ENCODE measurements around the gene FOXP2.

Gene FOXP2

DNA sequence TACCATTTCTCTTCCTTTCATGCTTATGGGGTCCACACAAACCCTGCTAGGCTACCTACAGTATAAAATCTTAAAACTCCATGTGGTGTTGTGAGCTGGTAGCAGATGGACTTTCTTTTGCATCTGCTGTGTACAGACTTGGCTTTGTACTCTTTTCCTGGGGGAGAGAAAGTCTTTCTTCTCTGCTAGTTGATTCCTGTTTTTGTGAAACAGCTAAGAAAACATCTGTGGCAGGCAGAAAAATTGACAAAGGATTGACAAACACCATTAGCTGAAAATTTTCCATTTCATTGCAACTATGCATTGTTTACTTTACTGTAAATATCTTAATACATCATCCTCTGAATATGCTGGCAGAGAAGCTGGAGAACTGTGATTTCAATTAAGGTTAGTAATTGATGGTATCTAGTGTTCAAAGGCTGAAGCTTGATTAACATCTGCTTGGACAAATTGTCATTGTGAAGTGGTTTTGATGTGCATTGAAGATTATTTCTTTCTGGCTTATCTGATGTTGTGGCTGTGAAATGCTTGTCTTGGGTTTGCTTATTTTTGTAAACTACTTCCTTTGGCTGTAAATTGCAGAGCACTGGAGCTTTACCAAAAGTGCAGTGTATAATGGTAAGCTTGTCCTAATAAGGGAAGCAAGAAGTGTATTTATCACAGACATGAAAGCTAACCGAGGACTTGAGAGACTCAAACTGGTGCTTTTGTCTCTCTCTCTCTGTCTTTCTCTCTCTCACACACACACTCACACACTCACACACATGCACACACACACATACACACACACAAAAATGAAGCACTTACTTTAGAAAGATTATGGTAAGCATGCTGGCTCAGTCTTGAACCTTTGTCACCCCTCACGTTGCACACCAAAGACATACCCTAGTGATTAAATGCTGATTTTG, at the start of gene FOXP2:
Gene FOXP2, plus strand, starts transcription at position 660 of the 908 bp plus-strand sequence. CDS start 11,697 bp downstream, outside the sequence.
- Histone ChIP-seq H3K9ac (ENCODE audit: low read length) (no peak within 1 kb of the TSS), H3K9me2 (ENCODE audit: low read depth, low read length) (no peaks in the 10 kb centered on the region), H3K36me3 (ENCODE audit: insufficient read depth, low read length) (no peaks in the 10 kb centered on the region), H3K27ac (ENCODE audit: low read depth, low read length, poor library complexity, severe bottlenecking) (no peak within 1 kb of the TSS), H3K9me3 (ENCODE audit: low read length) (no peaks in the 10 kb centered on the region), H3K4me1 (ENCODE audit: insufficient read depth, low read length, severe bottlenecking) (no peaks in the 10 kb centered on the region), H4K20me1 (ENCODE audit: insufficient read depth, low read length) (no peaks in the 10 kb centered on the region), H3K79me2 (ENCODE audit: insufficient read depth, low read length) (no peaks in the 10 kb centered on the region), H3K4me2 (ENCODE audit: low read length) (no peak within 1 kb of the TSS), H3K27me3 (ENCODE audit: insufficient read depth, low read length) (no peaks in the 10 kb centered on the region), H3K4me3 (ENCODE audit: low read depth, low read length, poor library complexity, severe bottlenecking) (no peak within 1 kb of the TSS), H2AFZ (ENCODE audit: low read length) (no peak within 1 kb of the TSS), H3F3A (ENCODE audit: insufficient read depth, low read length) (no peaks in the 10 kb centered on the region)
- TF ChIP-seq EZH2 (IDR thresholded peaks at IDR 0.05; ENCODE audit: borderline replicate concordance, low read length) (no peak), CTCF (IDR thresholded peaks at IDR 0.05; ENCODE audit: low read length) (no peak)

DNA sequence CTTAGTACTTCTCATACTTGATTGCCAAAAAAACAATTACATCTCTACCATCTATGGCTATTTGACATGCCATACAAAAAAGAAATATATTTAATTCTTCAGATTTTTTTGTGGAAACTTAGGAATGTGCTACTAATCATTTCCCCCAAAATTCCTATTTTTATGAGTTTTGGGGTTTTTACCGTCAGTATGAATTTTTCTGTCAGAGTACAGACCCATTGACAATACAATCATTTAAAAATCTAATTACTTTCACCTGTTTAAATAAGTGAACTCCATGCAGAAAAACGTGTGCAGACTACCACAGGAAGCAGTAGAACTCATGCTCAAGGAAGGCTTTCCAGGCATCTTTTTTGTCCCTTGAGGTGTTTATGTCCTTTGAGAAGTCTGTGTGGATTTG, 48.8 kb upstream of the FOXP2 start:
- Histone ChIP-seq H3K4me2 (ENCODE audit: low read length) (no peak overlapping the region), H3K4me1 (ENCODE audit: insufficient read depth, low read length, severe bottlenecking) (no peaks in the 10 kb centered on the region)

DNA sequence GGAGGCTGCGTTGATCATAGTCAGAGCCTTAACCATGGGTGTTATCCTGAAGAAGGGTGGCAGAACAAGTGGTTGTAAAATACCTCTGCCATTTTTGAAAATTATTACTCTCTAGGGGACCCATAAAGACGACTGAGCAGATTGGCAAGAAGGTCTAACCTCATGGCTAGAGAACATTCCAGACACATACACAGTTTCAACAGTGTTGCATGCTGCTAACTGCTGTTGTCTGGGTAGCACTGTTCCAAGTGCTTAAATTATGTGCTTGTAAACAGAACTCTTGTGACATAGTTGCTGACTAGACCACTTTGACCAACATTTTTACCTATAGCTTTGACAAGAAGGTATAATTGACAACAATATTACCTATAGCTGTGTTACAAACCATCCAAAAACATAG, 46.1 kb upstream of the FOXP2 start:
- TF ChIP-seq CTCF (IDR thresholded peaks at IDR 0.05; ENCODE audit: low read length): no peak
- no peak for TF ChIP-seq EZH2 (IDR thresholded peaks at IDR 0.05; ENCODE audit: borderline replicate concordance, low read length)
- Histone ChIP-seq H2AFZ (ENCODE audit: low read length) (no peak overlapping the region), H3K4me2 (ENCODE audit: low read length) (no peak overlapping the region), H3K79me2 (ENCODE audit: insufficient read depth, low read length) (no peaks in the 10 kb centered on the region), H3K9ac (ENCODE audit: low read length) (no peak overlapping the region), H3K9me3 (ENCODE audit: low read length) (no peaks in the 10 kb centered on the region), H3F3A (ENCODE audit: insufficient read depth, low read length) (no peaks in the 10 kb centered on the region), H3K4me1 (ENCODE audit: insufficient read depth, low read length, severe bottlenecking) (no peaks in the 10 kb centered on the region), H3K27ac (ENCODE audit: low read depth, low read length, poor library complexity, severe bottlenecking) (no peak overlapping the region), H3K27me3 (ENCODE audit: insufficient read depth, low read length) (no peaks in the 10 kb centered on the region), H4K20me1 (ENCODE audit: insufficient read depth, low read length) (0 out of 2 replicates have a peak, but pooled peaks cover 2% of the 10 kb centered on the region), H3K36me3 (ENCODE audit: insufficient read depth, low read length) (no peaks in the 10 kb centered on the region), H3K9me2 (ENCODE audit: low read depth, low read length) (no peaks in the 10 kb centered on the region), H3K4me3 (ENCODE audit: low read depth, low read length, poor library complexity, severe bottlenecking) (no peak overlapping the region)

More for the DNA sequence above, 48.8 kb upstream of the FOXP2 start:
- no peak overlapping the region for H3K4me3 ChIP-seq (ENCODE audit: low read depth, low read length, poor library complexity, severe bottlenecking)
- H3K27ac ChIP-seq (ENCODE audit: low read depth, low read length, poor library complexity, severe bottlenecking): no peak overlapping the region
- no peaks in the 10 kb centered on the region for H3K36me3 ChIP-seq (ENCODE audit: insufficient read depth, low read length)
- 0 out of 2 replicates have a peak, but pooled peaks cover 2% of the 10 kb centered on the region for H4K20me1 ChIP-seq (ENCODE audit: insufficient read depth, low read length)
- no peaks in the 10 kb centered on the region for H3K9me3 ChIP-seq (ENCODE audit: low read length)
- no peak overlapping the region for H2AFZ ChIP-seq (ENCODE audit: low read length)
- H3K79me2 ChIP-seq (ENCODE audit: insufficient read depth, low read length): no peaks in the 10 kb centered on the region
- H3K27me3 ChIP-seq (ENCODE audit: insufficient read depth, low read length): no peaks in the 10 kb centered on the region
- H3F3A ChIP-seq (ENCODE audit: insufficient read depth, low read length): no peaks in the 10 kb centered on the region
- no peaks in the 10 kb centered on the region for H3K9me2 ChIP-seq (ENCODE audit: low read depth, low read length)
- H3K9ac ChIP-seq (ENCODE audit: low read length): no peak overlapping the region
- TF ChIP-seq CTCF (IDR thresholded peaks at IDR 0.05; ENCODE audit: low read length): no peak
- no peak for TF ChIP-seq EZH2 (IDR thresholded peaks at IDR 0.05; ENCODE audit: borderline replicate concordance, low read length)
